Trophoblast cell (in vitro differentiated cells and primary cell): Measurements from ENCODE around the gene TP53.

Experiments
- DNase-seq, 2 donors: peaks; one replicate each; pipeline ENCODE4 v3.0.0-alpha.2; 2016
- H2AFZ ChIP-seq: 2 replicates; pipeline ENCODE4 v1.6.1; 2013; ENCODE audit warnings: low read length, moderate library complexity, mild to moderate bottlenecking; ENCODE audit not compliant: insufficient read depth, poor library complexity
- H2AK5ac ChIP-seq: 2 replicates; pipeline ENCODE4 v1.6.1; 2013; ENCODE audit warnings: mild to moderate bottlenecking, low read length
- H2BK120ac ChIP-seq: 2 replicates; pipeline ENCODE4 v1.6.1; 2013; ENCODE audit warnings: low read length, mild to moderate bottlenecking, moderate library complexity; ENCODE audit not compliant: insufficient read depth, poor library complexity
- H2BK12ac ChIP-seq: 2 replicates; pipeline ENCODE4 v1.6.1; 2013; ENCODE audit warnings: mild to moderate bottlenecking, low read length, moderate library complexity
- H2BK5ac ChIP-seq: 2 replicates; pipeline ENCODE4 v1.6.1; 2013; ENCODE audit warnings: low read length, low read depth, moderate library complexity, mild to moderate bottlenecking; ENCODE audit not compliant: poor library complexity
- H3K14ac ChIP-seq: 2 replicates; pipeline ENCODE4 v1.6.1; 2013; ENCODE audit warnings: mild to moderate bottlenecking, low read length
- H3K18ac ChIP-seq: 2 replicates; pipeline ENCODE4 v1.6.1; 2013; ENCODE audit warnings: mild to moderate bottlenecking, low read length
- H3K23ac ChIP-seq: 2 replicates; pipeline ENCODE4 v1.6.1; 2013; ENCODE audit warnings: low read length
- H3K27ac ChIP-seq: 2 replicates; pipeline ENCODE4 v1.5.1; 2013; ENCODE audit warnings: low read depth, mild to moderate bottlenecking, inconsistent platforms, low read length, moderate library complexity
- H3K27me3 ChIP-seq: 2 replicates; pipeline ENCODE4 v1.6.1; 2013; ENCODE audit warnings: inconsistent platforms, mild to moderate bottlenecking, low read length, moderate library complexity; ENCODE audit not compliant: insufficient read depth
- H3K36me3 ChIP-seq, 2 experiments: 1 replicate in 1 of 2; 2 replicates in 1 of 2; pipeline ENCODE4 v1.6.1; 2013; ENCODE audit warnings: low read length in 2 of 2, mild to moderate bottlenecking in 2 of 2, moderate library complexity in 1 of 2; ENCODE audit not compliant: insufficient read depth in 2 of 2, control insufficient read depth in 1 of 2
- H3K4ac ChIP-seq: 2 replicates; pipeline ENCODE4 v1.6.1; 2013; ENCODE audit warnings: low read depth, mild to moderate bottlenecking, low read length, moderate library complexity
- H3K4me1 ChIP-seq, 2 experiments: 1 replicate in 1 of 2; 2 replicates in 1 of 2; pipeline ENCODE4 v1.6.1; 2013; ENCODE audit warnings: low read length in 2 of 2, mild to moderate bottlenecking in 2 of 2, moderate library complexity in 1 of 2; ENCODE audit not compliant: insufficient read depth in 2 of 2, control insufficient read depth in 1 of 2
- H3K4me2 ChIP-seq: 2 replicates; pipeline ENCODE4 v1.6.1; 2013; ENCODE audit warnings: inconsistent platforms, mild to moderate bottlenecking, low read length, moderate library complexity
- H3K4me3 ChIP-seq: 2 replicates; pipeline ENCODE4 v1.5.1; 2013; ENCODE audit warnings: mild to moderate bottlenecking, low read depth, low read length, inconsistent platforms
- H3K79me1 ChIP-seq: one replicate; pipeline ENCODE4 v1.6.1; 2013; ENCODE audit warnings: low read length
- H3K79me2 ChIP-seq: 2 replicates; pipeline ENCODE4 v1.6.1; 2013; ENCODE audit warnings: low read length, mild to moderate bottlenecking; ENCODE audit not compliant: control insufficient read depth, insufficient read depth, poor library complexity
- H3K9ac ChIP-seq: 2 replicates; pipeline ENCODE4 v1.6.1; 2013; ENCODE audit warnings: mild to moderate bottlenecking, low read length
- H3K9me3 ChIP-seq: 2 replicates; pipeline ENCODE4 v1.6.1; 2013; ENCODE audit warnings: low read depth, mild to moderate bottlenecking, control low read depth, inconsistent platforms, low read length; ENCODE audit not compliant: insufficient read depth
- H4K12ac ChIP-seq: 2 replicates; pipeline ENCODE4 v1.6.1; 2013; ENCODE audit warnings: low read depth, mild to moderate bottlenecking, low read length, moderate library complexity
- H4K8ac ChIP-seq: 2 replicates; pipeline ENCODE4 v1.6.1; 2013; ENCODE audit warnings: low read depth, mild to moderate bottlenecking, low read length, moderate library complexity
- H4K91ac ChIP-seq: one replicate; pipeline ENCODE4 v1.6.1; 2013; ENCODE audit warnings: low read depth, mild to moderate bottlenecking, low read length, moderate library complexity
- WGBS: extraction: QIAGEN DNeasy Blood & Tissue Kit; methylation state at CpG from one replicate; pipeline ENCODE4 v1.1.7; 2013; ENCODE audit warnings: missing lambda C conversion rate; ENCODE audit not compliant: insufficient read length, insufficient coverage; ENCODE audit errors: extremely low coverage; 5-methylcytosine and 5-hydroxymethylcytosine counted together

The TP53 gene

DNA sequence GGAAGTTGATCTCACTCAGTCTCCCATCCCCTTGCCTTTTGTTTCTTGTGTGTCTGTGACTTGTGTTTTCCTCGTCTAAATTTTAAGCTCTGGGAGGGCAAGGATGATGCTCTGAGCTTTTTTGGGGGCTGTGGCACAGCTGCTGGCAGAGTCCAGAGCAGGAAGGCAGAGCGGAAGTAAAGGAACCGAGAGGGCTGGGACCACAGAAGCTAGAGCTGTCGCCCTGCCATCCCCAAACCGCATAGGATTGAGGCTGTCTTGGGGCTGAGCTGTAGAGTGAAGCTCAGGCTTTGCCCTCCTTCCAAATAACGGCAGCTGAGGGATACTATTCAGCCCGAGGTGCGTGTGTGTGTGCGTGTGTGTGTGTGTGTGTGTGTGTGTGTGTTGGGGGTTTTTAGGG is 26.5 kb upstream of the TP53 start:
- DNase-seq, result no peak
- Histone ChIP-seq H2BK12ac (no peak overlapping the region), H4K12ac (no peak overlapping the region), H3K79me2 (peaks cover 2% of the 10 kb centered on the region), H4K91ac (no peak overlapping the region), H3K27ac (no peak overlapping the region), H3K4me2 (no peak overlapping the region), H4K8ac (no peak overlapping the region), H2AFZ (no peak overlapping the region), H2AK5ac (no peak overlapping the region), H3K27me3 (peaks cover 3% of the 10 kb centered on the region), H3K23ac (no peak overlapping the region), H3K18ac (no peak overlapping the region), H3K9me3 (peaks cover 2% of the 10 kb centered on the region), H3K4me3 (no peak overlapping the region), H3K9ac (no peak overlapping the region), H3K4ac (no peak overlapping the region), H3K79me1 (peaks cover 8% of the 10 kb centered on the region), H3K36me3 (no peaks in the 10 kb centered on the region), H3K4me1 (peaks cover 4 to 6% of the 10 kb centered on the region in 2 experiments), H2BK5ac (no peak overlapping the region), H2BK120ac (no peak overlapping the region), H3K14ac (no peak overlapping the region)
- WGBS, result no CpG with 5 or more reads among the region's 9 CpGs

DNA sequence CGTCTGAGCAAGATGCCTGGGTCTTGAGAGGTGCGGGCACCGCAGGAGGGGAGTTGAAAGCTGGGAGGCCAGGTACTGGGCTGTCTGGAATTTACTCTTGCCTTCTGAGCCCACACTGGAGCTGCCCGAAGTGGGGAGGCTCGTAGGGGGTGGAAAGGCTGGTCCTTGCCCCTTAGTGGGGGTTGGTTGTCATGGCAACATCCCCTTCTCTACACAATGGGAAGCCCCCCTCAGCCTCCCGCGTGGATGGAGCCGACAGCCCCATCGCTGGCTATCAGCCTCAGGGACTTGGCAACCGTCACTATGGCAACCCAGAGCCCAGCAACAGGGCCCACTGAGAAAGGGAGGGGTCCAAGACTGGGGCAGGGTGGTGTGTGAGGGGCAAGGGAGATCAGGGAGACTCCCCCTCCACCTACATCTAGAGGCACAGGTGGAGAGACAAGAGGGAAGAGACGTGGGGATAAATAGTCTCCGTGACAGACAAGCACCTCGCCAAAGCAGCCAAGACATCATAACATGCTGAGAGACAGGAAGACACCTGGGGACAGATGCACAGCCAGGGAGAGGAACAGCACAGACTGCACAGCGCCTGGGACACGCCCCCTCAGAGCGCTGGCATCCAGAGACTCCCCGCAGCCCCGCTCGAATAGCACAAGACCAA is 25.0 kb upstream of the TP53 start:
- Histone ChIP-seq H3K4me3 (no peak overlapping the region), H2BK12ac (no peak overlapping the region), H2AFZ (no peak overlapping the region), H3K36me3 (no peaks in the 10 kb centered on the region), H2BK120ac (no peak overlapping the region), H3K14ac (no peak overlapping the region), H3K9ac (no peak overlapping the region), H3K4me1 (peaks cover 4 to 6% of the 10 kb centered on the region in 2 experiments), H4K8ac (no peak overlapping the region), H3K79me2 (peaks cover under 1% of the 10 kb centered on the region), H3K27me3 (no peaks in the 10 kb centered on the region), H3K4ac (no peak overlapping the region), H3K23ac (no peak overlapping the region), H3K9me3 (peaks cover 2% of the 10 kb centered on the region), H4K91ac (no peak overlapping the region), H2AK5ac (no peak overlapping the region), H2BK5ac (no peak overlapping the region), H4K12ac (no peak overlapping the region), H3K27ac (no peak overlapping the region), H3K18ac (no peak overlapping the region), H3K79me1 (peaks cover 5% of the 10 kb centered on the region), H3K4me2 (no peak overlapping the region)
- WGBS, result no CpG with 5 or more reads among the region's 19 CpGs
- DNase-seq, result peak in 1 of 2 donors; percentile 14

DNA sequence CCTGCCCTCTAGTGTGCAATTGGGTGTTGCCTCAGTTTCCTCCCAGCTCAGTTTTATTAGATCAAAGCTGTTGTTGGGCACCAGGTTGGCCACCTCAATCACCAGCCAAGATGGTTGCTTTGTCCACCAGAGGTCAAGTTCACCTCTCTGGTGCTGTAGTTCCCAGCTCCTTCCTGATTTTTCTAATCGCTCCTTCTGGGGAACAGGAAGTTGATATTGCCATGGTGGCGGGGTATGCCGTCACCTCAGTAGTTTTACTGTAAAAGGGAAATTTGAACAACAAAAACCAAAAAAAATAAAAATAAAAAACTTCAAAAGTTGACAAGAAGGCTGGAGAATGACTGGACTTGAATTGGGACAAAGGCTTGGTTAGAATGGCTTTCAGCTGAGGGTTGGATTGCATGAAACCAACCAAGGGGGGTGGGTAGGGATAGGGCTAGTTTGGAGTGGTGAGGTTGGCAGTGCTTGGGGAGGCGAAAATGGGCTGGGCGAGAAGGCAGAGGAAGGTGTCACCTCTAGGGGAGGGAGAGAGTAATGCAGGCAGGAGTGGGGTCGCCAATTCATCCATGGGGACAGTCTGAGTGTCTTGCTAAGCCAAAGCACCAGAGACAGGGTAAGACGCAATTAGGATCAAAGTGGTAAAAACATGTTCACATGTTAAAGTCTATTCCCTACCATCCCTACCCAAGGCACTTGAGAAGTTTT is 23.9 kb upstream of the TP53 start:
- WGBS, result no CpG with 5 or more reads among the region's 7 CpGs
- H3K18ac ChIP-seq, result no peak overlapping the region
- H3K9ac ChIP-seq, result no peak overlapping the region
- H4K12ac ChIP-seq, result no peak overlapping the region
- no peaks in the 10 kb centered on the region for H3K27me3 ChIP-seq
- H2BK12ac ChIP-seq, result no peak overlapping the region
- H3K79me1 ChIP-seq, result no peaks in the 10 kb centered on the region
- no peak overlapping the region for H4K91ac ChIP-seq
- H2BK120ac ChIP-seq, result no peak overlapping the region
- H3K14ac ChIP-seq, result no peak overlapping the region
- no peak overlapping the region for H3K4me3 ChIP-seq
- no peak for DNase-seq
- no peak overlapping the region for H3K27ac ChIP-seq
- H2BK5ac ChIP-seq, result no peak overlapping the region
- H3K36me3 ChIP-seq, result no peaks in the 10 kb centered on the region
- H2AK5ac ChIP-seq, result no peak overlapping the region
- no peak overlapping the region for H3K4me2 ChIP-seq
- no peak overlapping the region for H2AFZ ChIP-seq
- no peak overlapping the region for H3K23ac ChIP-seq
- peaks cover under 1 to 3% of the 10 kb centered on the region in 2 experiments for H3K4me1 ChIP-seq
- no peaks in the 10 kb centered on the region for H3K79me2 ChIP-seq
- H3K4ac ChIP-seq, result no peak overlapping the region
- H3K9me3 ChIP-seq, result peaks cover 2% of the 10 kb centered on the region
- H4K8ac ChIP-seq, result no peak overlapping the region

DNA sequence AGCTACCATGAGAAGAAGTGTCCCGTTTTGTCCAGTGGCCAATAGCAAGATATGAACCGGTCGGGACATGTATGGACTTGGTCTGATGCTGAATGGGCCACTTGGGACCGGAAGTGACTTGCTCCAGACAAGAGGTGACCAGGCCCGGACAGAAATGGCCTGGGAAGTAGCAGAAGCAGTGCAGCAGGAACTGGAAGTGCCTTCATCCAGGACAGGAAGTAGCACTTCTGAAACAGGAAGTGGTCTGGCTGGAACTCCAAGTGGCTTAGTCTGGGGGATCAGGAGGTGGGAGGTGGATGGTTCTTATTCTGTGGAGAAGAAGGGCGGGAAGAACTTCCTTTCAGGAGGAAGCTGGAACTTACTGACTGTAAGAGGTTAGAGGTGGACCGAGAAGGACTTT is 23.0 kb upstream of the TP53 start:
- peaks cover 2% of the 10 kb centered on the region for H3K9me3 ChIP-seq
- no peak overlapping the region for H2AFZ ChIP-seq
- H3K18ac ChIP-seq, result no peak overlapping the region
- H3K23ac ChIP-seq, result no peak overlapping the region
- no peak overlapping the region for H4K12ac ChIP-seq
- no peak overlapping the region for H2BK5ac ChIP-seq
- no peaks in the 10 kb centered on the region for H3K79me2 ChIP-seq
- WGBS, result no CpG with 5 or more reads among the region's 7 CpGs
- H2AK5ac ChIP-seq, result no peak overlapping the region
- H3K27me3 ChIP-seq, result peaks cover 4% of the 10 kb centered on the region
- H3K9ac ChIP-seq, result no peak overlapping the region
- no peak overlapping the region for H3K4me2 ChIP-seq
- H3K4me3 ChIP-seq, result no peak overlapping the region
- no peak for DNase-seq
- no peaks in the 10 kb centered on the region for H3K36me3 ChIP-seq
- no peaks in the 10 kb centered on the region for H3K79me1 ChIP-seq
- no peak overlapping the region for H3K27ac ChIP-seq
- no peak overlapping the region for H2BK12ac ChIP-seq
- H4K91ac ChIP-seq, result no peak overlapping the region
- peaks cover 10 to 12% of the 10 kb centered on the region in 2 experiments for H3K4me1 ChIP-seq
- H3K4ac ChIP-seq, result no peak overlapping the region
- H3K14ac ChIP-seq, result no peak overlapping the region
- H4K8ac ChIP-seq, result no peak overlapping the region
- no peak overlapping the region for H2BK120ac ChIP-seq
